GM18861 (cell line): ENCODE results near the gene OLIG1.

Experiments
- ATAC-seq: cut with Tn5 transposase; IDR thresholded peaks from one replicate; pipeline ENCODE4 v1.9.1; 2021; ENCODE audit not compliant: unreplicated experiment

OLIG1 gene

DNA sequence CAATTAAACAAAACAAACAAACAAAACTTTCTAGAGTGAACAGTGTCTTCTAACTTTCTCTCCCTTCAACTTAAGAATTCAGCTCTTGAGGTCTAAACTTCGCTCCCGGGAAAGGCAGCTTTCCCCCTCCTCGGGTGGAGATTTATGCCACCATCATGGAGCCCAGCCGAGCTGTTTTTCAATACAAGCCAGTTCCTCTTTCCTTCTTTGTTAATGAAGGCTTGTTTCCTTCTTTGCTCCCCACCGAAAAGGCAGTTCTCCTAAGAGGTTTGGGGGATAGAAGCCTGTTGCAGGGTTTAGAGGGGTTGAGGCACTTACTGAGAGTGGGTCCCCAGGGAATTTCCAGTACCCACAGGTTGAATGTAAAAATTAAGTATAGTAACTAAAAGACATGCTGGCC, 26.5 kb downstream of the OLIG1 start:
- no peak for ATAC-seq

DNA sequence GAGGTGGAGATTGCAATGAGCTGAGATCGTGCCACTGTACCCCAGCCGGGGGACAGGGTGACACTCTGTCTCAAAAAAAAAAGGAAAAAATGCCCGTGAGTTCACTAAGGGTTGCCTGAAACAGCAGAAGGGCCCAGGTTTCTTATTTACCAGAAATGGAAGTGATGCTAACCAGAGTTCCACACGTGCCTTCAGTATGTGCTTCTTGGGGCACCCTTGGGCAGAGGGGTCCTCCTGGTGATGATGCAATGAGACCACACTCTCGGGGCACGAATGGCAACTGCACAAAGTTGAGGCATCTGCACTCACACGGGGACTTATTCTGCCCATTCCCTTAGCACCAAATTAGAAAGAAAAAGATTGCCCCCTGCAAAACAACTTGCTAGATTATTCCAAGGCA, 29.2 kb downstream of the OLIG1 start:
- no peak for ATAC-seq

DNA sequence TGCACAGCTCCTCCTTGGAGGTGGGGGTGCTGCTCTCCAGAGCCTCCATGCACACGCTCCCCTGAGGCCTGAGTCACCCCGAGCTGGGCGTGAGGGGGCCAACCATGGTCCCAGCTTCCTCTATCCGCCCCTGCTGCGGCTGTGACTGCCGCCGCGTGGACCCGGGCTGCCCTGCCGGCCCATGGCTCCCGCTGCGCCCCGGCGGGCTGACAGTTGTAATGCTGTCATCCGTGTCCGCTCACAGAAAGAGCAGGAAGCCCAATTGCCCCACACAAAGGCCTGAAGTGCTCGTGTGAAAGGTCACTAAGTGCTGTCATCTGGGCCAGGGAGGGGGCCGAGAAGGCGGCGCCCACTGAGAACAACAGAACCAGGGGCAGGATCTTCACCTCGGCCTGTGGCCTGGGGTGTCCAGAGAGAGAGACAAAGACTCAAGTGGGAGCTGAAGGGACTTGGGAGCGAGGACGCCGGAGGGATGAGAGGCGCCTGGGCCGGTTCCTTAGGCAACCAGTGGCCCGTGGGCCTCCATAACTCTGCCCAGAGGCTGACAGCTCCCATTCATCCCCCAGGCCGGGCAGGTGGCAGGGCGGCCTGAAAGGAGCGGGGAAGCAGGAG, 31.5 kb downstream of the OLIG1 start:
- peak; percentile 66 for ATAC-seq

DNA sequence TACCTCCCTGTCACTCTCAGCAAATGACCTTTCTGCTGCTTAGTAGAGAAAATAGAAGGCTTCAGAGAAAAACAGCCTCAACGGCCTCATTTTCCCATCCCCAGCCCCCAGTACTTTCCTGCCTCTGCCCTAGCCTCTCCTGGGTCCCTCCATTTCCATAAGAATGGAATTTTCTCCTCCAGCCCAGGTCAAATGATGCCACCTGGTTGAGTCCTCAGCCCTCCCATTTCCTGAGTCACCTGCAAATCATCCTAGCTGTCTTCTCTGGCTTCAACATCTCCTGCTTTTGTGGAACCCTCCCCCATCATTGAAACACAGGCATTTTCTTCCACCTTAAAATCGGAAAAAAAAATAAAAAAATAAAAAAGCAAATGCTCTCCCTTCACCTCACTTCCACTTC, 35.1 kb downstream of the OLIG1 start:
- no peak for ATAC-seq

DNA sequence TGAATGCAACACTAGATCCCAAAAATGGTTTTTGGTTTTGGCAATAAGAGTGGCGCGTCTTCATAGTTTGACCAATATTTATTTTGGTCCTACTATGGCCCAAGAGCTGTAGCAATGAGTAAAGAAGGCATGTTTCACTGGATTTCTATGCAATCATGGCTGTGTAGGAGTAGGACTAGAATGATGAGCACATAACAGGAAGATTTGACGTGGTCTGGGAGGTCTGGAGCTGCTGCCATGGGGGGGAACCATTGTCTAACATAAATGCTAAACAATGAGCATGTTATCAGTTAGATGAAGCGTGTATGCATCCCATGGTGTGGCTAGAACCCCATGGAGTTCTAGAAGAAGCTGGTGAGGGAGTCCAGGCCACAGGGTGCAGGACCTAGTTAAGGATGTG, 38.3 kb downstream of the OLIG1 start:
- ATAC-seq: no peak

DNA sequence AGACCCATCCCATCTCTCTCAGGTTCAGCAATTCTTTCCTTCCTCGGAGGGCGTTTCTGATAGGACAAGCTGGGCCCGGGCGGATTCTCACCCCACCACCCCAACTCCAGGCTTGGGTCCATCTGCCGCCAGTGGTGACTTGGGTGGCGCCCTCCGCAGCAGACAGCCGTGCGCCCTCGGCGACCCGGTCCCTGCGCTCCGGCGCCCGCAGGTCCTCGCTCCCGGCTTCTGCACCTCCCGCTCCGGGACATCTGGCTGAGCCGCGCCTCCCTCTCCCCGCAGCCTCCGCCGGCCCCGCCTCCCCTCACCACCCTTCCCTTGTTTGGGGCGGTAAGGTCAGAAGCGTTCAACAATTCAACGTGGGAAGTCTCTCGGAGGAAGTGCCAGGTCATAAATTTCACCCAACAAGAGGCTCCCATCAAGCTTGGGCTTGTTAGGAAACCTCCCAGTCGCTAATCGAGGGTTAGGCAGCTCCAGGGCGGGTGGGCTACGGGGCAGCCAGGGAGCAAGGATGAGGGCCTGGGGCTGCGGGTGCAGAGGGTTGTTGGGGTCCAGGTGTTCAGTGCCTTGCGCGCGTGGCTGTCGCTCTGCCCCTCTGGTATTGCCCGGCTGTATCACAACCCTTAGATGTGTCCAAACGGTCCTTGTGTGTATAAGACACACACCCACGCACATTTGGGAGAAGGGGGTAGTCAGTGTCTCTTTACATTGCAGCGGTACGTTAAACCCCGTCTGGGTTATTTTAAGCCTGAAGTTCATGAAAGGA, 39.8 kb downstream of the OLIG1 start:
- no peak for ATAC-seq

DNA sequence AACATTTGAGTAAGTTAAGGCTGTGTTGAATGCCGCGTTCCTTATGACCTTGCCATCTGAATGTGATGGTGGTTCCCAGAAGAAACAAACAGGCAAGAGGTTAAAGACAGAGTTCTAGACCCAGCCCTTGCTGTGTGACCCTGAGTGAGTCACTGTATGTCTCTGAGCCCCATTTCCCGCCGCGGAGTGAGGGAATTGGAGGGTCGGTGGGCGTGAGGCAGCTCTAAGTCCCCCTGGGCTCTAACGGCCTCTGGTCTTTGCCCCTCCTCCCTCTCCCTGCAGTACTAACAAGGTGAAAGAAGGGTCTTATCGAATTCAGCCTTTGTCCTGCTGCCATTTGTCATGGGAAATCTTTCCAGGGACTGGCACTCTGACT, 40.4 kb downstream of the OLIG1 start:
- no peak for ATAC-seq

DNA sequence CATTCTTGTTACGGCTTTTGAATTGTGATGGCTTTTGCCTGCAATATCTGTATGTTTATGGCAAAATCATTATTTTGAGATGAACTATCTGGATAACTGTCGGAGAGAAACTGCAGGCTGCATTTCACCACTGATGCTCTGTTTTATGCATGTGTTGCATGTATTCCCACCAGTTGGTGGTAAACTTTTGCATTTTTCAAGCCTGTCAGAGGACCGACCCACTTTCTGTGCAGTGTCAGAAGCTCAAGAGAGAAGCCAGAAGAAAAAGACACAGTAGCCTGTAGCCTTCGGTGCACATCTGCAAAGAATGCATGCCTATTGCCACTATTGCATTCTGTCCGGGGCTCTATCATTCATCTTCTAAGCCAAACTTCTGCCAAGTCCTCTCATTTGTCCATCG, 41.6 kb downstream of the OLIG1 start:
- ATAC-seq: no peak

DNA sequence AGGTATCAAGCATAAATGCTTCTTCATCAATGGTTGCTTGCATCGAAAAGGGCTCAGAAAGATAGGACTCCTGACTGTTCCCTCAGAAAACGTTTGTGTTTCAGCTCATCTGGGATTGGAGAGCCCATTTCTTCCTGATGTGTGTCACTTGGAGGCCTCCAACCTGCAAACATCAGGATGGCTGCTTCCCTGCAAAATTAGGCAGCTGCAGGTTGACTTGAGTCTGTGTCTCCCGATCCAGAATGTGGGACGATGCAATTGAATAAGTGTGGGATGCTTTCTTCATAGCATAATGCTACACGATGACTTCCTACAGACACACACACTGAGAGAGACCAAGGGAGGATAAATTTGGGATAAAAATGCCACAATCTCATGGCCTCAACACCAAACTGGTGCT, 42.2 kb downstream of the OLIG1 start:
- no peak for ATAC-seq

DNA sequence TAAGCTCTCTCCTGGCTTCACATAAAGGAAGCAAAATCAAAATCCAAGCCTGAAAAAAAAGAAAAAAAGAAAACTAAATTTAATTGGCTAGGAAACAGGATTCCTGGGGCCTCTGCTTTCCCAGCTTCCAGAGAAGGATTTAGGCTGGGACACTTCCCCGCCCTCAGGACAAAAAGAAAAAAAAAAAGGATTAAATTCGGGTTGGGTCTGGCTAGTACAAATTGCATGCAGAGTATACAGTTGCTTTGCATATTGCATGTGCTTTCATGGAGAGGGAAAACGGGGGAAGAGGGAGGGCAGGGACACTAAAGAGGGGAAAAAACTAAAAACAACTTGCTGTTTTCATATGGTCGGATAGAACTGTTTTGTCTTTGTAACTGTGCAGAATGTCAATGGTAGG, 42.7 kb downstream of the OLIG1 start:
- ATAC-seq: no peak

DNA sequence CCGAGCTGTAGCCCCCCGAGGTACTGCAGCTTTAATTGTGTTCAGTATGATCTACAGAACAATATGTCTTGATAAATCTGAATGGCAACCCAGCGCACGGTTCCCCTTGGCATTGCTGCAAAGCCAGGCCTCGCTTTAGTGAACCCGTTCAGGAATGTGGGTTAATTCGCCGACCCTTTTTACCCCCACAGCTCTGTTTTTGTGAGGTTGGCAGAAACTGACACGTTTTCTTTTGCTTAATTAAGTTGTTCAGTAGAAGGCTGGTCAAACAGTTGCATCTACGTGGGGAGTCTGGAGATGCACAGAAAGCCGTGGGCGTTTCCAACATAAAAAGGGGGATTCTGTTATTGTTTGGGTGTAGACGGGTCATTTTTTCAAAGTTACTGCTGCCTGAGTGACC, 43.2 kb downstream of the OLIG1 start:
- ATAC-seq: no peak

DNA sequence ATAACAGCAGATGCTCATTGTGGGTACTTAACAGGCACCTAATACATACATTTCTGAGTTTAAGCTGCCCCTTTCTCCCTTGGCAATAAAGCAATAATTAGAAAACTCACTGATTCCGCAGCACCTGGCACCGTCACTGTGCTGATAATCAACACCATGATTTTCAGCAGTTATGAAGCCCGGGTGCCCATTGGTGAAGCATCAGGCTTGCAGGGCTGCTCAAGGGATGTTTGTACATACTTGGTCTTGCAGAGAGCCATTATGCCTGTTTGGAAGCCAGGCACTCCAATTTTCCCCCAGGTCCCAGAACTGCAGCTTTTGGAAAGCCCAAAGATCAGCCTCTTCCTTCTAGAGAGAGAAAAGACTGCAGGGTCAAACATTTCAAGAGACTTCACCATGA, 44.3 kb downstream of the OLIG1 start:
- no peak for ATAC-seq

DNA sequence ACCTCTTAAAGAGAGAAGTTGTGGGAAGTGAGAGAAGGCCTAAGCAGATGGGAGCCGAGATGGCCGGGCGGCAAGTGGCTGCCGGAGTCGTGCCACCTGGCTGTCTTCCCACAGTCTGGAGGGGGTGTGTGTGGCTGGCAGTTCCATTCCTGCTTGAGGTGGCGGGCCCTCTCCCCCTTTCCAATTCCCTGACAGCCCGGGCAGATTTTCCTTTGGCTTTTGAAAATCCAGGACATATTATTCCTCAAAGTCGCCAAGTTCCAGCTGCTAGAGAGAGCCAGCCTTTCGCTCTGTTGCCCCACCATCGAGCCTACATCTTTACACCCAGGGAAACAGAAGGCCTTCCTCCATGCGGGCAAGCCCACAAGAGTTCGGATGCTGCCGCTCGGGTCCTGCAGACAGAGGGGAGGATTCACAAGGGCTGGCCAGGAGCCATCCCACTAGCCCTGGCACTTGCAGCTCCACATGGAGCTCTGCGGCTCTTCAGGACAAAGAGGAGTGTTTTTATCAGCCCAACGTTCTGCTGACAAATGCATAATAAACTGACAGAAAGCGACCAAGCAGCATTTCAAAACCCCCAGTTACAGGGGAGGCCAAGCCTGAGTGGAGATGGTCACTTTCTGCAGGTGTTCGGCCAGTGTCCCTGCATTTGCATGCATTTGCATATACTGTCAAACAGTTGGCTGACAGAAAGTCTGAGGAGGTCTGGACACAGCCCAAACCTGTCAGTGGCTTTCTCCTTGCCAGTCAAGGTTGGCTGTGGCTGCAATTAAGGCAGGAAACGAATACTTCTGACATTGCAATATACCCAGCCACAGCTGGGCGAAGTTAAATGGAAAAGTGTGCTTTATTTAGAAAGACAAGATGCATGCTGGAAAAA, 45.9 kb downstream of the OLIG1 start:
- no peak for ATAC-seq

DNA sequence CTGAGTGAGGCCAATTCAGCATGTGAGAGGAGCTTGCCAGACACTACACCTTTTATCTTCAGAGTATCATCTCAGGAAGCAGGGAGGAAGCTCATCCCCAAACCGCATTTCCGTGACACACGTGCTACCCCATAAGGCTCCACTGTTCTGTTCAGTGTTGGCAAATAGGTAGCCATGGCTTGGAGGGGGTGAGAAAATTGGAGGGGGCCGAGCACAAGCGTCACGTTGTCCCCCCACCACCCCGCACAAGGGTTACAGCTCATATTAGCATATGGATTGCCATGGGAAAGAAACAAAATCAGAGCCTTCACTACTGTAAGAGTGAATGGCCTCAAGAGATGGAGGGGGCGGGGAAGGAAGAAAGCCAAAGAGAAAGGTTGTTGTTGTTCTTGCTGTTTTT, 46.7 kb downstream of the OLIG1 start:
- no peak for ATAC-seq

DNA sequence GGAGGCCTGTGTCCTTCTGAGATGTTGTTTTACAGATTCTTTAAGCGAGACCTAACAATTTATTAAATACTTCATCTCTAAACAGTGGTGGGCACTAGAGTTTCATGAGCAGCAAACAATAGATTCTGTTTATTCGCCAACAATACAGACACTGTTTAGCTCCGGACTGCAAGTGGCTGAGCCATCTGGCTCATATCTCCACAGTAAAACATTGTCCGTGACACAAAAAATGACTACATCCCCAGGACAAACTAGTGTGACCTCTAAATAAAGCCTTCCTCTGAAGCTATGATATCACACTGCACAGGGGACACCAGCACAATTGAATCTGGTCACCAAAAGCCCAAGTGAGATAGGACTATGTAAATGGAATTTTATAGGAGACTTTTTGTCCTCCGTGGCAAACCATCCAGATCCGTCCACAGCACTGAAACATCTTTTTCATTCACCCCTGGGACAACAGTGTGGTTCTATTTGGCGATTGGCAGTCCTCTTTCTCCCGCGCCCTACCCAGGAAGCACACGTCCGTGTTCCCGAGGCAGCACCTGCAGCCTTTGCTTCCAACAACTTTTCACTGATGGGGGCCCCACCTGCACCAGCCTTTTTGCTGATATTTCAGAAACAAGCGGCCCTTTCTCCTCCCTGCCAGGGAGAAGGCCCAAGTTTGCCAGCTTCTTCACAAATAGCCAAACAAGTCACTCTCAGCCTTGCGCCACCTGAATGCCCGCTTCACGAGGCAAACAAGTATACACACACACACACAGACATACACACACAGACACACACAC, 47.4 kb downstream of the OLIG1 start:
- no peak for ATAC-seq
